Gastroesophageal sphincter (tissue), 4 donors: ENCODE measurements around the gene DOCK4. TPM values are rescaled to one million over a fixed set of nuclear protein-coding genes. Genes with fewer than 3 reads are reported as not detected.

ENCODE experiments used
- ATAC-seq: fragments of 150-250 bp; one replicate; pipeline ENCODE4 v1.9.1; 2016; ENCODE audit warnings: mild to moderate bottlenecking, moderate library complexity
- H3K27ac ChIP-seq, 4 donors: fragments of 200-600 bp; sonication (generic) in 3 of 4; 1 replicate in 3 of 4; 2 replicates in 1 of 4; pipeline ENCODE4 v1.5.1; 2016 to 2019
- H3K27me3 ChIP-seq: fragments of 200-600 bp; sonication (generic); one replicate; pipeline ENCODE4 v1.5.1; 2019
- H3K36me3 ChIP-seq, 2 donors: fragments of 200-600 bp; sonication (generic); one replicate each; pipeline ENCODE4 v1.5.1; 2019; ENCODE audit warnings: control low read depth in 1 of 2
- H3K4me1 ChIP-seq, 3 donors: fragments of 200-600 bp; sonication (generic); 1 replicate in 2 of 3; 2 replicates in 1 of 3; pipeline ENCODE4 v1.5.1; 2016 to 2019; ENCODE audit warnings: control low read depth in 2 of 3
- H3K4me3 ChIP-seq, 2 donors: fragments of 200-600 bp; sonication (generic); one replicate each; pipeline ENCODE4 v1.5.1; 2019; ENCODE audit warnings: mild to moderate bottlenecking in 1 of 2, moderate library complexity in 1 of 2
- H3K9me3 ChIP-seq, 3 donors: fragments of 200-600 bp; sonication (generic); one replicate each; pipeline ENCODE4 v1.5.1; 2017 to 2019; ENCODE audit warnings: control low read depth in 2 of 3
- CTCF ChIP-seq, 4 experiments: fragments of 200-600 bp in 2 of 4; fragments of 450-650 bp in 2 of 4; sonication (generic) in 1 of 4; IDR thresholded peaks; one replicate each; pipeline ENCODE4 v1.5.1; 2017 to 2019; ENCODE audit warnings: antibody characterized with exemption in 4 of 4, mild to moderate bottlenecking in 2 of 4, moderate library complexity in 2 of 4
- EP300 ChIP-seq: sonication (generic); formaldehyde crosslinking; IDR thresholded peaks from one replicate; pipeline ENCODE4 v1.6.1; 2017; ENCODE audit warnings: antibody characterized with exemption, mild to moderate bottlenecking
- POLR2A ChIP-seq, 2 donors: fragments of 450-650 bp; IDR thresholded peaks; one replicate each; pipeline ENCODE4 v1.6.1; 2017; ENCODE audit warnings: antibody characterized with exemption in 2 of 2, mild to moderate bottlenecking in 2 of 2, moderate library complexity in 1 of 2
- POLR2AphosphoS5 ChIP-seq: sonication (generic); formaldehyde crosslinking; IDR thresholded peaks from one replicate; pipeline ENCODE4 v1.6.1; 2017; ENCODE audit warnings: antibody characterized with exemption
- WGBS, 2 donors: methylation state at CpG; one replicate each; pipeline ENCODE4 v1.1.5; 2018; ENCODE audit warnings: low coverage in 1 of 2; 5-methylcytosine and 5-hydroxymethylcytosine counted together
- total RNA-seq, 4 donors: library from RNA; depleted of rRNA; stranded (reverse); fragments of >200 nt; gene quantifications; one replicate each; pipeline ENCODE4 v1.1.0, GENCODE V29; 2016

The DOCK4 gene
- total RNA-seq, 4 donors from 2014 or later: 14.0 to 34.1 (median 24.2) TPM

GRCh38 chr7:112103246-112103645, 103.0 kb downstream of the DOCK4 start:
- Histone ChIP-seq H3K4me1 (peaks cover 0 to 17% (median 0%) of the 10 kb centered on the region in 3 donors), H3K9me3 (no peaks in the 10 kb centered on the region), H3K27ac (no peak overlapping the region), H3K4me3 (no peak overlapping the region), H3K36me3 (no peaks in the 10 kb centered on the region), H3K27me3 (no peaks in the 10 kb centered on the region)
- no peak for TF ChIP-seq POLR2AphosphoS5
- TF ChIP-seq POLR2A (IDR thresholded peaks at IDR 0.05): no peak
- TF ChIP-seq CTCF (IDR thresholded peaks at IDR 0.05): no peak
- TF ChIP-seq EP300: no peak
- no peak for ATAC-seq
- WGBS, 2 donors: 69 to 78% methylated on average over 2 of the region's 2 CpGs

- Histone ChIP-seq H3K27ac (no peak overlapping the region), H3K9me3 (no peaks in the 10 kb centered on the region), H3K4me1 (peaks cover 0 to 5% (median 0%) of the 10 kb centered on the region in 3 donors), H3K27me3 (no peaks in the 10 kb centered on the region), H3K4me3 (no peak overlapping the region), H3K36me3 (no peaks in the 10 kb centered on the region)
- ATAC-seq: no peak
- WGBS, 2 donors: 29 to 44% methylated on average over 4 to 8 of the region's 8 CpGs
- TF ChIP-seq CTCF (IDR thresholded peaks at IDR 0.05): no peak
- TF ChIP-seq POLR2A (IDR thresholded peaks at IDR 0.05): no peak
- no peak for TF ChIP-seq EP300
- no peak for TF ChIP-seq POLR2AphosphoS5
These were observed 104.9 kb downstream of the DOCK4 start for GRCh38 chr7:112101201-112101846.

GRCh38 chr7:112097524-112097923, 108.7 kb downstream of the DOCK4 start:
- no peak for ATAC-seq
- H3K9me3 ChIP-seq: no peaks in the 10 kb centered on the region
- H3K4me3 ChIP-seq: no peak overlapping the region
- no peaks in the 10 kb centered on the region for H3K4me1 ChIP-seq
- H3K36me3 ChIP-seq: no peaks in the 10 kb centered on the region
- 83 to 100% methylated on average over 1 of the region's 1 CpG for WGBS, 2 donors
- no peak for TF ChIP-seq POLR2AphosphoS5
- no peak for TF ChIP-seq POLR2A (IDR thresholded peaks at IDR 0.05)
- TF ChIP-seq EP300: no peak
- no peak for TF ChIP-seq CTCF (IDR thresholded peaks at IDR 0.05)
- no peak overlapping the region for H3K27ac ChIP-seq
- H3K27me3 ChIP-seq: no peaks in the 10 kb centered on the region

- Histone ChIP-seq H3K9me3 (no peaks in the 10 kb centered on the region), H3K4me1 (peaks cover 0 to under 1% (median 0%) of the 10 kb centered on the region in 3 donors), H3K36me3 (no peaks in the 10 kb centered on the region), H3K27ac (no peak overlapping the region), H3K27me3 (no peaks in the 10 kb centered on the region), H3K4me3 (no peak overlapping the region)
- ATAC-seq: no peak
- TF ChIP-seq EP300 (no peak), CTCF (IDR thresholded peaks at IDR 0.05) (no peak), POLR2A (IDR thresholded peaks at IDR 0.05) (no peak), POLR2AphosphoS5 (no peak)
- WGBS, 2 donors: 91 to 94% methylated on average over 5 of the region's 5 CpGs
These were observed 112.8 kb downstream of the DOCK4 start for GRCh38 chr7:112093409-112093808.

GRCh38 chr7:112092709-112093395, 113.3 kb downstream of the DOCK4 start:
- Histone ChIP-seq H3K4me1 (peaks cover 0 to 6% (median 0%) of the 10 kb centered on the region in 3 donors), H3K27ac (no peak overlapping the region), H3K27me3 (no peaks in the 10 kb centered on the region), H3K9me3 (no peaks in the 10 kb centered on the region), H3K36me3 (no peaks in the 10 kb centered on the region), H3K4me3 (no peak overlapping the region)
- ATAC-seq: no peak
- 89 to 92% methylated on average over 3 to 5 of the region's 5 CpGs for WGBS, 2 donors
- TF ChIP-seq POLR2AphosphoS5: no peak
- no peak for TF ChIP-seq CTCF (IDR thresholded peaks at IDR 0.05)
- TF ChIP-seq POLR2A (IDR thresholded peaks at IDR 0.05): no peak
- no peak for TF ChIP-seq EP300
